HG03066 (cell line): ENCODE measurements around the gene ABHD2.
"Not testable (repeated sequence)": the region's sequence is repeated elsewhere in the genome, so short reads cannot be mapped to it uniquely, and the experiment has no call there.

Experiments used
- ATAC-seq: cut with Tn5 transposase; IDR thresholded peaks from one replicate; pipeline ENCODE4 v1.9.1; 2021; ENCODE audit warnings: low read depth; ENCODE audit not compliant: unreplicated experiment

ABHD2 gene

DNA sequence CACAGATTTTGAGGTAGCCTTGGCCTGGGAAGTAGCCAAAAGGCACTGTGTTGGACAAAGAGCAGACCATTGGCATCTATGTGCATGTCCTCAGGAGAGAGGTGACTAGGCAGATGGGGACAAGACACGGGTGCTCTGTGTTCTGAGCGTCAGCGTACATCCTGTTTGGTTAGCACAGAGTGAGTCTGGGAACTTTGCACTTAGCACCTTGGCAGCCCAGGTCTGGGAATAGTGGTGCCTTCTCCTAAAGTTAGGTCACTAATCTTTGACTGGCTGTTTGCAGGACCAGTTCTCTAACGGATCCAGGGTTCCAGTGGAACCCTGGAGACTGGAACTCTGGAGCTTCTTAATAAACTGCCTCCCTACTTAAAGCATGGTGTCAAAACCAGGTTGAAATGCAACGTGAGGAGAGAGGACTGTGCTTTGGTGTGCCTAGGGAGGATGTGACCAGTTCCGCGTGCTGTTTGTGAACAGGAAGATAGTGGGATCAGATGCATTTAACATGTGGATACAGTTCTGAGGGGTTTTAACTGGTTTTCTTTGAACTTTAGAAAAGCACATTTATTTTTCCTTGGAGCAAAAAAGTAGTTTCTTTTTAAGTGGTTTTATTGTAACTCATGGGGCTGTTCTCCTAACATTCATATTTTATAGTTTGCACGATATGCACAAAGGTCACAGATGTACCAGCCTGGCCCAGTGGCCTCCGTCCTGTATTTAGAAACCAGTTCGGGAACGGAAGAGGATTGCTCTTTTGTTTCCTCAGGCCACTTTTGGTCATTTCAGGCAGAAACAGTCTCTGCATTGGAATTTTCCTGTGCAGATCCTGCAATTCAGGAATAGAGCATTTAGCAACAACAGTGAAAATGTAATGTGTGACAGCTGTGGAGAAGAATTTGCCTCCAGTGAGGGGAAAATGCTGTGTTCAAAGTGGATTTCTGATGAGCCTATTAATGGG is 48.8 kb downstream of the ABHD2 start:
- no peak for ATAC-seq

DNA sequence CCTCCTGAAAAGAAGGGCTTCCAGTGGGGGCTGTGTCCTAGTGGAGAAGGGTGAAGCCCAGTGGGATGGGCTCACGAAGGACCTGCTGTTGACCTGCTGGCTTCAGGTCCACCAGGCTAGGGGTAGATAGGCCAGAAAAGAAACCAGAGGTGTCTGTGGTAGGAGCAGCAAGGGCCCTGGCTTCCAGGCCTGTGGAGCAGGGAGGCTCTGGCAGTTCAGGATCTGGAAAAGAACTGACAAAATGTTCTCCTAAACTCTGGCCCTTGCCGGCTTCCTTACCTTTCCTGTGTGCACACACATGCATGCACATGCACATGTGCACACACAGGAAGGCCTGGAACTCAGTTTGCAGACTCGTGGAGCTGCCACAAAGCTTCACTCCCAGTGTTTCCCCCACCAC is 49.7 kb downstream of the ABHD2 start:
- no peak for ATAC-seq

DNA sequence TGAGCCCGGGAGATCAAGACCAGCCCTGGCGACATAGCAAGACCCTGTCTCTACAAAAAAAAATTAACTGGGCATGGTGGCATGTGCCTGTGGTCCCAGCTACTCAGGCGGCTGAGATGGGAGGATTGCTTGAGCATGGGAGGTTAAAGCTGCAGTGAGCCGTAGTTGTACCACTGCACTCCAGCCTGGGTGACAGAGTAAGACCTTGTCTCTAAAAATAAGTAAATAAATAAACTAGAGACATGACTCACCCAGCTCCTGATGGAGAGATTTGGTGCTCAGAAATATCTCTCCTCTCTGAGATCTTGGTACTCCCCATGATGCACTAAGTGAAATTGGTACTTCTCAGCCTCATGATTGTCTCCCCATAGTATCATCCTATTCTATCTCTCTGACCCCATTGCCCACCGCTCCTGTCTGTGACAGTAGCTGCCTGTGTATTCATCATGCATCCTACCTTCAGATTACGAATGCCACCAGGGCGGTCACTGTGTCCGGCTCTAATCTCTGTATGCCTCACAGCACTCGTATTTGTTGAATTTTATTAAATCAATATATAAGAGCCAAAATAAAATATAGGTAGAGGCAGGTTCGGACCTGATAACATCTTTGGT is 50.9 kb downstream of the ABHD2 start:
- ATAC-seq, result no peak

- ATAC-seq, result no peak
Measured at GRCh38 chr15:89139613-89140499, 51.6 kb downstream of the ABHD2 start.

- no peak for ATAC-seq
Measured at GRCh38 chr15:89140595-89140994, 52.3 kb downstream of the ABHD2 start.

GRCh38 chr15:89141159-89141558 is 52.9 kb downstream of the ABHD2 start:
- not testable (repeated sequence) for ATAC-seq

DNA sequence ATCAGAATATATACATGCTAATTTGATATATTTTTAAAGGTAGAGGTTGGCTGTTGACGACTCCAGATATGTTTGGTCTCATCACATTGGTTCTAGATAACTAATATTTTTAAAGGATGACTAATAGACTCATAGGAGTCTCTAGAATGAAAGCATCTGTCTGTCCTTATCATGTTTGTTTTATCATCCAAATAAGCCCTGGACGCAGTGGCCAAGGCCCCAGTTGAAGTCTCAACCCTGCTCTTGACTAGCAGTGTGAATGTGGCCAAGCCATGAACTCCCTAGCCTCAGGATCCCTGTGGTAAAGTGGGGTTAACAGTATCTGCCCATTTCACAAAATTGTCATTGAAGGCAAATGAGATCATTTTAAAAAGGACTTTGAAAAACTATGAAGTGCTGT is 53.6 kb downstream of the ABHD2 start:
- no peak for ATAC-seq

- no peak for ATAC-seq
Measured at GRCh38 chr15:89142423-89142822, 54.2 kb downstream of the ABHD2 start.

- no peak for ATAC-seq
Measured at GRCh38 chr15:89143503-89144162, 55.4 kb downstream of the ABHD2 start.

GRCh38 chr15:89144491-89144890 is 56.2 kb downstream of the ABHD2 start:
- no peak for ATAC-seq

- ATAC-seq, result no peak
Measured at GRCh38 chr15:89146366-89146765, 58.1 kb downstream of the ABHD2 start.

GRCh38 chr15:89148126-89148525 is 59.9 kb downstream of the ABHD2 start:
- no peak for ATAC-seq

DNA sequence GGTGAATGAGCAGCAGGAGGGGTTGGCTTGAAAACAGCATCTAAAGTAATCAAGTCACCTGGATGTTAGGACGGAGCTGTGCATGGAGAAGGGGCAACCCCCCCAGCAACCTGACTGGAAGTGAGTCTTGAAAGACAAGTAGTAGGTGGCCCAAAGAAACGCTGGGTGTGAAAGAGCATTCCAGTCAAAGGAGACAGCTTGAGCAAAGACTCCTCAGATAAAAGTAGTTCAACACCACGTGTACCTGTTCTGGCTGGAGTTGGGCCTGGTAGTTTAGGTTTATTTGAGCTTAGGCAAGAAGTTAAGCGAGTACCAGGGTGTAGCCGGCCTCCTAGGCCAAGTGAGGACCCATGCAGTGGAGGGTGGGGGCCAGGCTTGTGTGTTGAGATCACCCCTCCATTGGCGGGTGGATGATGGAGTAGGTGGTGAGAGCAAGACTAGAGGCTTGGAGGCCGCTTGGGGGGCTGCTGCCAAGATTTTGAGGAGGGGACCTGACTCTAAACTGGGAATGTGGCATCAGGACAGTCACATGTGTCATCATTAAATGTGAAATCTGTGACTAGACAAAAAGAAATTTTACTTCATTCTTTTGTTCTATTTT is 61.3 kb downstream of the ABHD2 start:
- no peak for ATAC-seq

GRCh38 chr15:89150287-89150686 is 62.0 kb downstream of the ABHD2 start:
- no peak for ATAC-seq

GRCh38 chr15:89150762-89151664 is 62.8 kb downstream of the ABHD2 start:
- ATAC-seq, result no peak

- ATAC-seq, result no peak
Measured at GRCh38 chr15:89155122-89155521, 66.9 kb downstream of the ABHD2 start.

DNA sequence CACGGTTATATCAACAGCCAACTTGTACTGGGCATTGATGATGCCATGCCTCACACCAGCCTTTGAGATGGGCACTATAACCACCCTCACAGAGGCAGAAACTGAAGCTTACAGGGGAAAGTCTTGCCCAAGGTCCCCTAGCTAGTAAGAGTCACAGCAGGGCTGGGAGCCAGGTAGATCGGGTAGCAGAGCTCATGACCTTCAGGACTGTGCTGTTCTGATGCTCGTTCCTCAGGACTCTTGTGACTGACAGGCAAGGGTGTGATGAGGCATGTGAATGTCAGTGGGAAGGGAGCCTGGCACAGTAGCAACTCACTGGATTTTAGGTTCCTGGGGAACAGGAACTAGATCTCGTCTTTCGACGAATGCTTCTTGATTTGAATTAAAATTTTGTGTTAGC is 67.4 kb downstream of the ABHD2 start:
- no peak for ATAC-seq

DNA sequence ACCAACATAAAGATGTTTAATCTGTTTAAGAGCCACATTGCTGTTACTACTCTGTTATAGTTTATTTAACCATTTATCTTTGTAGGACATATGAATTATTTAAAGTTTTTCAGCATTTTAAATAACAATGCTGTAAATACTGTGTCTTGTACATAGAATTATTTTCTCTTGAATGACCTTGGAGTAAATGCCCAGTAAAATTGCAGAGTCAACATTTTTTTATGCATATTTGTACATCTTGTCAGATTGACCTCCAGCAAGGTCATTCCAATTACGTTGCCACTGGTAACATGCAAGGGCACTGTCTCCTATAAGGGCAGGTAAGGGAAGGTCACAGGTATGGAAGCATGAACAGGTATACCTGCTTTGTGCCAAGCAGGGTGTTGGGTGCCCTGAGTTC is 68.8 kb downstream of the ABHD2 start:
- ATAC-seq, result no peak

DNA sequence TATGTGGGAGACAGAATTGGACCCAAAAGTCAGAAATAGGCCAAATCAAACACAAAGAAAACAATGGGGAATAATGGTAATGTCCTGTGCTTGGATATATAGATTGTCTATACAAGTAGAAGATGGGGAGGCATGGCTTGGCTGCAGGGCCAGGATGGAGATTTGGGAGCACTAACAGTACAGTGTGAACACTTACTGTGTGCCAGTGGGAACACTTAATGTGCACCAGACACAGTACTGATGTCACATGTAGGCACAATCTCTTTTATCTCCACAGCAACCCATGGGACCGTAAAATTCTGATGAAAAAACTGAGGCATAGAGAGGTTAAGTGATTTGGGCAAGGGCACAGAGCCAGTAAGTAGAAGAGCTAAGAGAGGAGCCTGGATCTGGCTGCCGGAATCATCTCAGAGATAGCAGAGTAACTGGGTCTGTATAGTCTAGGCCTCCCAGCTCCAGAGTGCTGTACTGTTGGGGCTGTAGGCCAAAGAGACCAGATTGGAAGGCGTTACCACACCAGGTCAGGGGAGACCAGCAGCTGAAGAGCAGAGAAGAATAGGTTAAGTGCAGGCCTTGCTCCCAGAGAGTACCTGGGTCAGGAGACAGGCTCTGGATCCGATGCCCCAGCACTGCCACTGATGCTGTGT is 69.8 kb downstream of the ABHD2 start:
- no peak for ATAC-seq
